Fibroblast of lung (primary cell): ENCODE measurements around the gene AHCYL2. TPM values are rescaled to one million over a fixed set of nuclear protein-coding genes. Genes with fewer than 3 reads are reported as not detected.
"Not testable (repeated sequence)": the region's sequence is repeated elsewhere in the genome, so short reads cannot be mapped to it uniquely, and the experiment has no call there.

Experiments used
- DNase-seq, 2 donors: peaks; one replicate each; pipeline versions ENCODE4 v3.0.0 to v3.0.0-alpha.2; 2010; ENCODE audit warnings: low read depth in 2 of 2
- H2AFZ ChIP-seq: 2 replicates; pipeline ENCODE4 v1.5.1; 2012; ENCODE audit warnings: low read length, control low read depth, inconsistent platforms
- H3K27ac ChIP-seq: 2 replicates; pipeline ENCODE4 v1.5.1; 2011; ENCODE audit warnings: low read length, control low read depth; ENCODE audit not compliant: insufficient read depth
- H3K27me3 ChIP-seq: 2 replicates; pipeline ENCODE4 v1.5.1; 2011; ENCODE audit warnings: mild to moderate bottlenecking, low read length; ENCODE audit not compliant: control insufficient read depth, insufficient read depth
- H3K36me3 ChIP-seq: 2 replicates; pipeline ENCODE4 v1.5.1; 2011; ENCODE audit warnings: low read length; ENCODE audit not compliant: control insufficient read depth, insufficient read depth
- H3K4me1 ChIP-seq: 2 replicates; pipeline ENCODE4 v1.5.1; 2011; ENCODE audit warnings: low read length; ENCODE audit not compliant: control insufficient read depth, insufficient read depth; ENCODE audit errors: extremely low read depth
- H3K4me2 ChIP-seq: 2 replicates; pipeline ENCODE4 v1.5.1; 2011; ENCODE audit warnings: low read length, control low read depth; ENCODE audit not compliant: insufficient read depth; ENCODE audit errors: extremely low read depth
- H3K4me3 ChIP-seq, 4 experiments: fragments of 200-600 bp in 1 of 4; sonication (generic) in 1 of 4; replicated peaks in 1 of 4; 2 replicates each; pipeline ENCODE4 v1.5.1; 2011 to 2016; ENCODE audit warnings: low read length in 4 of 4, low read depth in 3 of 4, mild to moderate bottlenecking in 3 of 4, control low read depth in 2 of 4, inconsistent platforms in 1 of 4, mixed read lengths in 1 of 4; ENCODE audit not compliant: insufficient read depth in 1 of 4; ENCODE audit errors: control extremely low read depth in 1 of 4
- H3K79me2 ChIP-seq: 2 replicates; pipeline ENCODE4 v1.5.1; 2012; ENCODE audit warnings: mild to moderate bottlenecking, low read length, inconsistent platforms; ENCODE audit not compliant: control insufficient read depth, insufficient read depth
- H3K9ac ChIP-seq: 2 replicates; pipeline ENCODE4 v1.5.1; 2011; ENCODE audit warnings: mild to moderate bottlenecking, low read length, control low read depth; ENCODE audit not compliant: insufficient read depth
- H3K9me3 ChIP-seq: 2 replicates; pipeline ENCODE4 v1.5.1; 2012; ENCODE audit warnings: low read depth, low read length; ENCODE audit not compliant: control insufficient read depth, insufficient read depth
- H4K20me1 ChIP-seq: 2 replicates; pipeline ENCODE4 v1.5.1; 2011; ENCODE audit warnings: low read length; ENCODE audit not compliant: control insufficient read depth, insufficient read depth; ENCODE audit errors: extremely low read depth
- CTCF ChIP-seq, 2 donors: IDR thresholded peaks in 1 of 2; conservative IDR thresholded peaks in 1 of 2; 1 replicate in 1 of 2; 2 replicates in 1 of 2; pipeline ENCODE4 v1.5.1; 2011 to 2012; ENCODE audit warnings: low read length in 2 of 2, control low read depth in 1 of 2, inconsistent platforms in 1 of 2, low read depth in 1 of 2, mild to moderate bottlenecking in 1 of 2
- EZH2 ChIP-seq: IDR thresholded peaks from 2 replicates; pipeline ENCODE4 v1.5.1; 2012; ENCODE audit warnings: low read length, control low read depth, mild to moderate bottlenecking; ENCODE audit errors: missing control alignments
- polyA plus RNA-seq, 2 donors: library from polyadenylated mRNA; depleted of rRNA in 1 of 2; stranded (reverse) in 1 of 2; unstranded in 1 of 2; fragments of >200 nt; gene quantifications; 2 replicates each; pipeline ENCODE4 v1.2.1, GENCODE V29; 2011 to 2012; ENCODE audit warnings: missing spikeins in 1 of 2
- total RNA-seq: library from RNA; depleted of rRNA; stranded (reverse); fragments of >200 nt; gene quantifications from 2 replicates; pipeline ENCODE4 v1.2.1, GENCODE V29; 2014

AHCYL2 gene
- total and polyA plus RNA-seq, 2 donors (not counting 1 experiment from before 2014, with no cell fraction given) = 8.7 to 11.9 TPM

DNA sequence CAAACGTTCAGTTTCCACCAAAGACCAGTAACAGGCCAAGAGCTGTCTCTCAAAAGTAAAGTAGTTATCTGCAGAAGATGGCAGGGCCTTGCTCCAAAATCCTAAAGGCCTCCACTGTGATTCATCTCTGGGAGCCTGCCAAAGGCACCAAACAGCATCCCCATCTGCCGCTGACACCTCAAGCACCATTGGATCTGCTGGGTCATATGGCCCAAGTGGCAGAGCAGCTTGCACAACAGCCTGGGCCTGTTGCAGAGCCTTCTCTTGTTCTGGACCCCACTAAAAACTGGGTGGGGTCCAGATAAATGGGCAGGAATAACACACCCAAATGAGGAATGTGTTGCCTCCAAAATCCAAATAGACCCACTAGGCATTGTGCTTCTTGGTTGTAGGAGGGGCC is 222.1 kb downstream of the AHCYL2 start:
- H3K79me2 ChIP-seq, H3K9me3 ChIP-seq, H2AFZ ChIP-seq, H3K27ac ChIP-seq, H3K4me1 ChIP-seq, H4K20me1 ChIP-seq, H3K9ac ChIP-seq, H3K4me3 ChIP-seq, H3K27me3 ChIP-seq, H3K36me3 ChIP-seq: not testable (repeated sequence)
- peak in 1 of 2 donors; percentile 33 for DNase-seq
- peak overlapping the region; percentile 4 for H3K4me2 ChIP-seq

DNA sequence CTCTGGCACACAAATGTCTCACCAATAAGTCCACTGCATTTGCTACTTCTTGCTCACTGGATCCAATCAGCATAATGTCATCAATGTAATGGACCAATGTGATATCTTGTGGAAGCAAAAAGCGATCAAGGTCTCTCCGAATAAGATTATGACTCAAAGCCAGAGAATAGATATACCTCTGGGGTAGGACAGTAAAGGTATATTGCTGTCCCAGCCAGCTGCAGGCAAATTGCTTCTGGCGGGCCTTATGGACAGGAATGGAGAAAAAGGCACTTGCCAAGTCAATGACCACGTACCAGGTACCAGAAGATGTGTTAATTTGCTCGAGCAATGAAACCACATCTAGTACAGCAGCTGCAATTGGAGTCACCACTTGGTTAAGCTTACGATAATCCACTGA is 222.6 kb downstream of the AHCYL2 start:
- H3K9ac ChIP-seq, H3K36me3 ChIP-seq, H3K27me3 ChIP-seq, DNase-seq, H3K9me3 ChIP-seq, H3K4me1 ChIP-seq, H4K20me1 ChIP-seq, H2AFZ ChIP-seq, H3K79me2 ChIP-seq, H3K4me2 ChIP-seq, H3K4me3 ChIP-seq, H3K27ac ChIP-seq: not testable (repeated sequence)

DNA sequence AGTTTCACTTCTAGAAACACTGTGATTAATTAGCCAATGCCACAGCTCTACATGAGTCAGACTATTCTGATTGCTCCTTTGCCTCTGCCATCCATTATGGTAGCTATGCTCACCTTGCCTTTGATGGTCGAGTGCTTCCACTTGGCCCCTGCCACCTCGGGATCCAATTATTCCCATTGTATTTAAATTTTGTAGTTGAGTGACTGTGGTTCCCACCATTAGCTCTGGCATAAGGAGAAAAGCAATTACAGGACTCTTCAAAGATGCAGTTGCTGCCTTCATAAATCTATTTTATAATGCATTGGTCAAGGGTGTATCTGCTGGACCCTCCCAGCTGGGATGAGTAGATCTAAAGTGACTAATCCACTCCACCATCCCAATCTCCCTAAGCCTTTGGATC is 223.8 kb downstream of the AHCYL2 start:
- not testable (repeated sequence) for H3K27ac ChIP-seq, H4K20me1 ChIP-seq, H3K9me3 ChIP-seq, H3K79me2 ChIP-seq, H3K4me2 ChIP-seq, H3K36me3 ChIP-seq, H3K4me3 ChIP-seq, H3K27me3 ChIP-seq, H2AFZ ChIP-seq, H3K9ac ChIP-seq, DNase-seq, H3K4me1 ChIP-seq

GRCh38 chr7:129450295-129450694 is 225.5 kb downstream of the AHCYL2 start:
- no peak overlapping the region for H3K4me3 ChIP-seq
- no peak overlapping the region for H3K9ac ChIP-seq
- H3K36me3 ChIP-seq = no peaks in the 10 kb centered on the region
- H3K9me3 ChIP-seq = no peaks in the 10 kb centered on the region
- no peaks in the 10 kb centered on the region for H3K4me1 ChIP-seq
- H4K20me1 ChIP-seq = no peaks in the 10 kb centered on the region
- H3K27me3 ChIP-seq = no peaks in the 10 kb centered on the region
- no peak overlapping the region for H3K27ac ChIP-seq
- DNase-seq = no peak
- no peak overlapping the region for H2AFZ ChIP-seq
- H3K4me2 ChIP-seq = no peak overlapping the region
- no peaks in the 10 kb centered on the region for H3K79me2 ChIP-seq
- no peak for TF ChIP-seq EZH2
- TF ChIP-seq CTCF (conservative IDR thresholded peaks at IDR 0.05 in 1 of 2, IDR thresholded peaks at IDR 0.05 in 1 of 2; ENCODE audit: low read depth in 1 of 2, low read length in 2 of 2) = no peak
